ENCODE measurements around the gene CELF4.

CELF4 gene

DNA sequence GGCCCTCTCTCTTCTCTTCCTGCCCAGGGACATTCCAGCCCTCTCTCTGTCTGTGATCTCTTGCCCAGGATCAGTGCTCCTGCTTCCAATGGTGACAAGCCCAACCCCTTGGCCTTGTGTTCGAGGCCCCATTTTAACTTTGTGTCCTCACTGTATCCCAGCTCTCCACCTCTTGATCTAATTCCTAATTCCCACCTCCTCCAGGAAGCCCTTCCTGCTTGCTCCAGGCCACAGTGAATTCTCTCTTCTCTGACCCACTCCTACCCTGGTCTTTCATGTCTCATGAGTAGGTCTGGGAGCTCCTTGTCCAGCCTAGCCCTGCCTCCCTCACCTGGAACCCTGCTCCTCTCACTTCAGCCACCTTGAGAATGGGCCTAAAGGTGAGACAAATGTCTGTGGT, 249.1 kb downstream of the CELF4 start:
- TF ChIP-seq POLR2A (IDR thresholded peaks at IDR 0.05; ENCODE audit: low read depth, low read length) (no peak), SPI1 (IDR thresholded peaks at IDR 0.05; ENCODE audit: low read depth, low read length) (no peak), POU2F2 (IDR thresholded peaks at IDR 0.05; ENCODE audit: low read depth, low read length) (no peak), TAF1 (IDR thresholded peaks at IDR 0.05; ENCODE audit: low read depth, low read length) (no peak), PAX5 (IDR thresholded peaks at IDR 0.05; ENCODE audit: insufficient read depth, low read length, severe bottlenecking) (no peak), POLR2AphosphoS5 (IDR thresholded peaks at IDR 0.05; ENCODE audit: low read depth, low read length) (no peak)
- FAIRE-seq (no peak), DNase-seq (ENCODE audit: insufficient read length, low spot score) (no peak)

DNA sequence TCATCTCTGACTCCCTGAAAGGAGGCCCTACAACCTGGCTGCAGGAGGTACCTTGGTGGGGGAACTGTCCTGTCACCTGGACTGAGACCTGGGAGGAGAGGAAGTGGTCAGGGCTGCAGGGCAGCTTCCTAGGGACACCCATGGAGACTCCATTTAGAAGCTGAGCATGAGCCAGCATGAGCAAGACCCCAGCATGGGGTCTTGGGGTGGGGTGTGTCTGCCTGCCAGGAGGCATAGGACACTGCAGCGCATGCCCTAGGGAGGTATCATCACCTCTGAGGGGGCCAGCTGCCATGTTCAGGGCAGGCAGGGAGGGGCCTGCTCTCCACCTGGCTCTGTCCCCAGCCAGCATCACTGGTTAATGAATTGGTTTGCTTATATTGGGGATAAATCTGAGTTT, 249.7 kb downstream of the CELF4 start:
- TF ChIP-seq POU2F2 (IDR thresholded peaks at IDR 0.05; ENCODE audit: low read depth, low read length) = no peak
- no peak for TF ChIP-seq PAX5 (IDR thresholded peaks at IDR 0.05; ENCODE audit: insufficient read depth, low read length, severe bottlenecking)
- no peak for TF ChIP-seq POLR2A (IDR thresholded peaks at IDR 0.05; ENCODE audit: low read depth, low read length)
- TF ChIP-seq TAF1 (IDR thresholded peaks at IDR 0.05; ENCODE audit: low read depth, low read length) = no peak
- no peak for TF ChIP-seq SPI1 (IDR thresholded peaks at IDR 0.05; ENCODE audit: low read depth, low read length)
- DNase-seq (ENCODE audit: insufficient read length, low spot score) = no peak
- no peak for FAIRE-seq

- FAIRE-seq = no peak
- TF ChIP-seq POLR2A (IDR thresholded peaks at IDR 0.05; ENCODE audit: low read depth, low read length) = no peak
- TF ChIP-seq TAF1 (IDR thresholded peaks at IDR 0.05; ENCODE audit: low read depth, low read length) = no peak
- no peak for TF ChIP-seq PAX5 (IDR thresholded peaks at IDR 0.05; ENCODE audit: insufficient read depth, low read length, severe bottlenecking)
- no peak for TF ChIP-seq POLR2AphosphoS5 (IDR thresholded peaks at IDR 0.05; ENCODE audit: low read depth, low read length)
- TF ChIP-seq POU2F2 (IDR thresholded peaks at IDR 0.05; ENCODE audit: low read depth, low read length) = no peak
- TF ChIP-seq SPI1 (IDR thresholded peaks at IDR 0.05; ENCODE audit: low read depth, low read length) = no peak
- no peak for DNase-seq (ENCODE audit: insufficient read length, low spot score)
Measured at GRCh38 chr18:37314534-37314933, 251.1 kb downstream of the CELF4 start.

DNA sequence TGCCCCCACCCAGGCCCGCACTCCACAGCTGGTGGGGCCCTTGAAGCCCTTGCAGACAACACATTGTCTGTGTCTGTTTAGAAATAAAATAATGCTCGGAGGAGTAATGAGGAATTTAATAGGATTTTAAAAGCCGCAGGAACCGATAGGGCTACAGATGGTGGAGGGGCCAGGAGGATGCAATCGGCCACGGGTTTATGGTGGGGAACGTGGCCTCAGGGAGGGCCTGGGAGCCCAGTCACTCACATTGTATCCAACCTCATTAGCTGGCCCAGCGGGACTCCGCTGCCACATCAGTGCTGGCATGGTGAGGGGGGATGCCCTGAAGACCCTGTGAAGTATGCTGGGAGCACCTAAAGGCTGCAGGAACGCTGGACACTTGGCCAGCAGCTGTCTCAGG, 252.0 kb downstream of the CELF4 start:
- DNase-seq (ENCODE audit: insufficient read length, low spot score) = no peak
- TF ChIP-seq SPI1 (IDR thresholded peaks at IDR 0.05; ENCODE audit: low read depth, low read length) (no peak), TAF1 (IDR thresholded peaks at IDR 0.05; ENCODE audit: low read depth, low read length) (no peak), POLR2A (IDR thresholded peaks at IDR 0.05; ENCODE audit: low read depth, low read length) (no peak), POU2F2 (IDR thresholded peaks at IDR 0.05; ENCODE audit: low read depth, low read length) (no peak), PAX5 (IDR thresholded peaks at IDR 0.05; ENCODE audit: insufficient read depth, low read length, severe bottlenecking) (no peak), POLR2AphosphoS5 (IDR thresholded peaks at IDR 0.05; ENCODE audit: low read depth, low read length) (no peak)
- FAIRE-seq = no peak

GRCh38 chr18:37309861-37310260, 255.7 kb downstream of the CELF4 start:
- FAIRE-seq = no peak

DNA sequence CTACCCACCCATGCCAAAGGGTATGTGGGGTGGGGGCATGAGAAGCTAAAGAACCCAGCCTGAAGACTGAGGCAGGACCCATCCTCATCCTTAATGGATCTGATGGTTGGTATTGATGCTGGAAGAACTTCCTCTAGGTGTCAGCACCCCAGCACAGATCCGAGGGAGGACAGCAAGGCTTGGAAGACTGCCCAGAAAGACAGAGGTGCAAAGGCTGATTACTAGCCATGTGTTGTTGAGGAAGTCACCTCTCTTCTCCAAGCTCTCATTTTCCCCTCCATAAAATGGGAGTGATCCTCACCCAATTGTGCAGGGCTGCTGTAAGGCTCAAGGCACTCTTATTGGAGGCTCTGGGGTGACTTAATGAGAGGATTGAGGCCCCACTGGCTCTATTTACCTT, 256.5 kb downstream of the CELF4 start:
- TF ChIP-seq TAF1 (IDR thresholded peaks at IDR 0.05; ENCODE audit: low read depth, low read length) (no peak), POLR2AphosphoS5 (IDR thresholded peaks at IDR 0.05; ENCODE audit: low read depth, low read length) (no peak), POLR2A (IDR thresholded peaks at IDR 0.05; ENCODE audit: low read depth, low read length) (no peak), PAX5 (IDR thresholded peaks at IDR 0.05; ENCODE audit: insufficient read depth, low read length, severe bottlenecking) (no peak), POU2F2 (IDR thresholded peaks at IDR 0.05; ENCODE audit: low read depth, low read length) (no peak), SPI1 (IDR thresholded peaks at IDR 0.05; ENCODE audit: low read depth, low read length) (no peak)
- FAIRE-seq = no peak
- no peak for DNase-seq (ENCODE audit: insufficient read length, low spot score)

More at GRCh38 chr18:37309861-37310260, 255.7 kb downstream of the CELF4 start:
- TF ChIP-seq TAF1 (IDR thresholded peaks at IDR 0.05; ENCODE audit: low read depth, low read length) (no peak), POLR2AphosphoS5 (IDR thresholded peaks at IDR 0.05; ENCODE audit: low read depth, low read length) (no peak), POLR2A (IDR thresholded peaks at IDR 0.05; ENCODE audit: low read depth, low read length) (no peak), POU2F2 (IDR thresholded peaks at IDR 0.05; ENCODE audit: low read depth, low read length) (no peak), SPI1 (IDR thresholded peaks at IDR 0.05; ENCODE audit: low read depth, low read length) (no peak), PAX5 (IDR thresholded peaks at IDR 0.05; ENCODE audit: insufficient read depth, low read length, severe bottlenecking) (no peak)
- no peak for DNase-seq (ENCODE audit: insufficient read length, low spot score)

- no peak for FAIRE-seq
Measured at GRCh38 chr18:37307181-37307580, 258.4 kb downstream of the CELF4 start.

DNA sequence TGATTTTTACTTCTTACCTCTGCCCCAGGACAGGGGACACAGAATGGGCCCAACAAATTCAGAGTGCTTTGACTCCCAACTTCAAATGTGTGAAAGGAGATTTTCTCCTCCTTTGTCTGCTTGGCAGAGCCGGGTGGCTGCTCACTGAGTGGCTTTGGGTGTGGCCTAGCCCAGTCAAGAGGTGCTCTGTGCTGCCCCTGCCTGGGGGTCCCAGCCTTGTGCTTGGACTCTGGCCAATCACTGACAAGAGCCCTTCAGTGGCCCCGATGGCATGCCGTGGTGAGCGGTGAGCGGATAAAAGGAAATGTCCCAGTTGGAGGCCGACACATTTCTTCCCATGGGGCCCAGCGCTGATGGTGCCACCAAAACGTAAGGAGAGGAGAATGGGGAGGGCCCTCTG, 259.2 kb downstream of the CELF4 start:
- TF ChIP-seq SPI1 (IDR thresholded peaks at IDR 0.05; ENCODE audit: low read depth, low read length) (no peak), PAX5 (IDR thresholded peaks at IDR 0.05; ENCODE audit: insufficient read depth, low read length, severe bottlenecking) (no peak), TAF1 (IDR thresholded peaks at IDR 0.05; ENCODE audit: low read depth, low read length) (no peak), POLR2A (IDR thresholded peaks at IDR 0.05; ENCODE audit: low read depth, low read length) (no peak), POU2F2 (IDR thresholded peaks at IDR 0.05; ENCODE audit: low read depth, low read length) (no peak), POLR2AphosphoS5 (IDR thresholded peaks at IDR 0.05; ENCODE audit: low read depth, low read length) (no peak)
- FAIRE-seq (no peak), DNase-seq (ENCODE audit: insufficient read length, low spot score) (no peak)

More at GRCh38 chr18:37307181-37307580, 258.4 kb downstream of the CELF4 start:
- DNase-seq (ENCODE audit: insufficient read length, low spot score) = no peak
- TF ChIP-seq PAX5 (IDR thresholded peaks at IDR 0.05; ENCODE audit: insufficient read depth, low read length, severe bottlenecking) (no peak), TAF1 (IDR thresholded peaks at IDR 0.05; ENCODE audit: low read depth, low read length) (no peak), POU2F2 (IDR thresholded peaks at IDR 0.05; ENCODE audit: low read depth, low read length) (no peak), POLR2AphosphoS5 (IDR thresholded peaks at IDR 0.05; ENCODE audit: low read depth, low read length) (no peak), POLR2A (IDR thresholded peaks at IDR 0.05; ENCODE audit: low read depth, low read length) (no peak), SPI1 (IDR thresholded peaks at IDR 0.05; ENCODE audit: low read depth, low read length) (no peak)

DNA sequence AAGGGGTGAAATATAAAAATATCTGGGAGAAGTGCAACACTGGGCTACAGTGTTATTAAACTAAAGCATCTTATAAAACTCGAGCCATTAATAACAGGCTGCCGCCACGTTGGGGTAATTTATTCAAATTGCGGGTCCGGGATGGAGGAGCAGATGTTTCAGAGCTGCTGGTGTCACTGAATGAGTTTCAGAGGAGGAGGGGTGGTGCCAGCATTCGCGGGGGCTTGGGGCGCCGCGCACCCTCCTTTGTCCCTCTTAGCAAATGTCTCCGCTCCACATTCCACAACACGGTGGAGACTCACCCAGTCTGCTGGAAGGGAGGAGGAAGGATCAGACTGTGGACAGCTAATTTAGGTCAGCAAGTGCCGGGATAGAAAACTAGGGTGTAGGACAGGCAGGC, 260.5 kb downstream of the CELF4 start:
- no peak for FAIRE-seq
- DNase-seq (ENCODE audit: insufficient read length, low spot score) = no peak
- TF ChIP-seq POU2F2 (IDR thresholded peaks at IDR 0.05; ENCODE audit: low read depth, low read length) (no peak), PAX5 (IDR thresholded peaks at IDR 0.05; ENCODE audit: insufficient read depth, low read length, severe bottlenecking) (no peak), SPI1 (IDR thresholded peaks at IDR 0.05; ENCODE audit: low read depth, low read length) (no peak), POLR2AphosphoS5 (IDR thresholded peaks at IDR 0.05; ENCODE audit: low read depth, low read length) (no peak), POLR2A (IDR thresholded peaks at IDR 0.05; ENCODE audit: low read depth, low read length) (no peak), TAF1 (IDR thresholded peaks at IDR 0.05; ENCODE audit: low read depth, low read length) (no peak)

All from GM12891 (cell line).